Vagina (tissue), 2 donors: ENCODE results near the gene DLD. TPM values are rescaled to one million over a fixed set of nuclear protein-coding genes. Genes with fewer than 3 reads are reported as not detected.

Experiments used
- DNase-seq, 2 donors: peaks; one replicate each; pipeline ENCODE4 v3.0.0-alpha.2; 2017; ENCODE audit errors: extremely low spot score in 2 of 2
- H3K27ac ChIP-seq: fragments of 200-600 bp; sonication (generic); one replicate; pipeline ENCODE4 v1.5.1; 2019
- H3K27me3 ChIP-seq: fragments of 200-600 bp; sonication (generic); one replicate; pipeline ENCODE4 v1.5.1; 2019
- H3K36me3 ChIP-seq, 2 donors: fragments of 200-600 bp; sonication (generic); one replicate each; pipeline ENCODE4 v1.5.1; 2017 to 2019
- H3K4me1 ChIP-seq: fragments of 200-600 bp; sonication (generic); one replicate; pipeline ENCODE4 v1.5.1; 2019
- H3K4me3 ChIP-seq, 2 donors: fragments of 200-600 bp; sonication (generic); 1 replicate in 1 of 2; 2 replicates in 1 of 2; pipeline ENCODE4 v1.5.1; 2016 to 2019
- H3K9me3 ChIP-seq: fragments of 200-600 bp; sonication (generic); one replicate; pipeline ENCODE4 v1.5.1; 2019
- POLR2A ChIP-seq, 2 donors: fragments of 450-650 bp; IDR thresholded peaks; one replicate each; pipeline ENCODE4 v1.6.1; 2017; ENCODE audit warnings: antibody characterized with exemption in 2 of 2, mild to moderate bottlenecking in 2 of 2, moderate library complexity in 2 of 2
- POLR2AphosphoS5 ChIP-seq, 2 donors: sonication (generic); formaldehyde crosslinking; IDR thresholded peaks; one replicate each; pipeline ENCODE4 v1.9.0; 2017; ENCODE audit warnings: antibody characterized with exemption in 2 of 2, mild to moderate bottlenecking in 2 of 2, low read depth in 1 of 2; ENCODE audit not compliant: insufficient read depth in 1 of 2
- intact Hi-C: fragments of 100-400 bp; cut with DNase I; formaldehyde crosslinking; loops from one replicate; pipeline ENCODE4 v1.15.1; 2023
- total RNA-seq: library from RNA; depleted of rRNA; stranded (reverse); fragments of >200 nt; gene quantifications from one replicate; pipeline ENCODE4 v1.2.3, GENCODE V29; 2016
- TF ChIP-seq, protein P1 (sequence below), 3 experiments: fragments of 450-650 bp in 2 of 3; fragments of 200-600 bp in 1 of 3; sonication (generic) in 1 of 3; IDR thresholded peaks; one replicate each; pipeline ENCODE4 v1.5.1; 2017 to 2019; ENCODE audit warnings: antibody characterized with exemption in 3 of 3, mild to moderate bottlenecking in 2 of 3, moderate library complexity in 2 of 3

DLD gene
- total RNA-seq, 1 donor from 2014 or later: 67.8 TPM

DNA sequence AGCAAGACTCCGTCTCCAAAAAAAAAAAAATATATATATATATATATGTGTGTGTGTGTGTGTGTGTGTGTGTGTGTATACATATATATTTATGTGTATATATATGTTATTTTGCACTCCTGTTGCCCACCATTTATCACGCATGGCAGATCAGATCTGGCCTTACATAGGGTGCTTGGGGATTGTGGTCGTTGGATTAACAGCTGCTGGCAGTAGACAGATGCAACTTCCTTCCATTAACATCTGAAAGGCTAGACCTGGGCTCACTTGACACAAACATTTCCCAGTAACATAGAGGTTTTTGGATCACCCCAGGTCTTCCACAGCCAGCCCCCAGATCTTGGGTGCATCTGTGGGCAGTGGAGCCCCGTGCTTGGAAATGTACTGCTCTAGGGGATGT, 40.8 kb upstream of the DLD start:
- Histone ChIP-seq H3K36me3 (no peaks in the 10 kb centered on the region), H3K27me3 (no peaks in the 10 kb centered on the region), H3K4me1 (peaks cover 10% of the 10 kb centered on the region), H3K4me3 (no peak overlapping the region), H3K9me3 (no peaks in the 10 kb centered on the region), H3K27ac (peak overlapping the region; percentile 45)
- intact Hi-C loops: no loop called here
- no peak for DNase-seq
- TF ChIP-seq POLR2A (IDR thresholded peaks at IDR 0.05): no peak
- TF ChIP-seq, protein P1, sequence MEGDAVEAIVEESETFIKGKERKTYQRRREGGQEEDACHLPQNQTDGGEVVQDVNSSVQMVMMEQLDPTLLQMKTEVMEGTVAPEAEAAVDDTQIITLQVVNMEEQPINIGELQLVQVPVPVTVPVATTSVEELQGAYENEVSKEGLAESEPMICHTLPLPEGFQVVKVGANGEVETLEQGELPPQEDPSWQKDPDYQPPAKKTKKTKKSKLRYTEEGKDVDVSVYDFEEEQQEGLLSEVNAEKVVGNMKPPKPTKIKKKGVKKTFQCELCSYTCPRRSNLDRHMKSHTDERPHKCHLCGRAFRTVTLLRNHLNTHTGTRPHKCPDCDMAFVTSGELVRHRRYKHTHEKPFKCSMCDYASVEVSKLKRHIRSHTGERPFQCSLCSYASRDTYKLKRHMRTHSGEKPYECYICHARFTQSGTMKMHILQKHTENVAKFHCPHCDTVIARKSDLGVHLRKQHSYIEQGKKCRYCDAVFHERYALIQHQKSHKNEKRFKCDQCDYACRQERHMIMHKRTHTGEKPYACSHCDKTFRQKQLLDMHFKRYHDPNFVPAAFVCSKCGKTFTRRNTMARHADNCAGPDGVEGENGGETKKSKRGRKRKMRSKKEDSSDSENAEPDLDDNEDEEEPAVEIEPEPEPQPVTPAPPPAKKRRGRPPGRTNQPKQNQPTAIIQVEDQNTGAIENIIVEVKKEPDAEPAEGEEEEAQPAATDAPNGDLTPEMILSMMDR (IDR thresholded peaks at IDR 0.05): no peak
- no peak for TF ChIP-seq POLR2AphosphoS5 (IDR thresholded peaks at IDR 0.05; ENCODE audit: insufficient read depth in 1 of 2, low read depth in 1 of 2)

DNA sequence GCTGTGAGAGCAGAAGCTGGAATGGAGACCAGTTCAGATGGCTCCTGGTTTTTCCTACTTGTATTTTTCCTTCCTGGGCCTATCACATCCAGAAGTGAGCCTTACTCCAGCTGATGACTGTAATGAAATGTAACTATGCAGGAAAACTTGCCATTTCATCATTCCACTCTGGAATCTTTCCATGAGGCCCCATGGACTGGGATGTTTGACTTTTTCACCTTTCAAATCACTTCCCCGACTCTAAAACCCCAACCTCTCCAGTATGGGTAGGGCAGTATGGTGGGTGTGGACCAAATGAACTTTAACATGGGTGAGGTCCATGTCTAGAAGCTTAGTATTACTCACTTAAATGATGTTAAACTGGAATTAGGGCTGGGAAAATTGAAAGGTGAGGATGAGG, 40.3 kb upstream of the DLD start:
- intact Hi-C loops: no loop called here
- Histone ChIP-seq H3K27ac (peak overlapping the region; percentile 45), H3K27me3 (no peaks in the 10 kb centered on the region), H3K9me3 (no peaks in the 10 kb centered on the region), H3K4me3 (no peak overlapping the region), H3K4me1 (peaks cover 10% of the 10 kb centered on the region), H3K36me3 (no peaks in the 10 kb centered on the region)
- no peak for DNase-seq
- TF ChIP-seq POLR2A (IDR thresholded peaks at IDR 0.05): no peak
- TF ChIP-seq POLR2AphosphoS5 (IDR thresholded peaks at IDR 0.05; ENCODE audit: insufficient read depth in 1 of 2, low read depth in 1 of 2): no peak
- TF ChIP-seq, protein P1 (IDR thresholded peaks at IDR 0.05): no peak

DNA sequence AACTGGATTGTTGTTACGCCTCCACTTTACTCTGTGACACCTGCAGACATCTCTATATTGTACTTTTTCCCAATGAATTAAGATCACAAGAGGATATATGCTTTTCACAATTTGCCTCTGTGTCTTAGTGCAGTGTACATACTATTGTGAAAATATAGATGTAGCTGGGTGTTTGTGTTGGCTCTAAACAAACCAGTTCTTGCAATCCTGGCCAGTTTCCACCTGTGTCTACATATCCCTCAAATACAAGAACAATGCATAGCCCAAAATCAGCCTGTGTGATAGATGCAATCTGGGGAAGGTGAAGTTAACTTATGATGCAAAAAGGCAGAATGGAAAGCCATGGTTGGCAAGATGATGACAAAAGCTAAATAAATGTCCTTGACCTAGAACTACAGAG, 36.5 kb upstream of the DLD start:
- Histone ChIP-seq H3K27ac (no peak overlapping the region), H3K4me1 (peaks cover 25% of the 10 kb centered on the region), H3K4me3 (no peak overlapping the region), H3K27me3 (no peaks in the 10 kb centered on the region), H3K9me3 (no peaks in the 10 kb centered on the region), H3K36me3 (no peaks in the 10 kb centered on the region)
- DNase-seq: no peak
- intact Hi-C loops: no loop called here
- TF ChIP-seq POLR2A (IDR thresholded peaks at IDR 0.05) (no peak), POLR2AphosphoS5 (IDR thresholded peaks at IDR 0.05; ENCODE audit: insufficient read depth in 1 of 2, low read depth in 1 of 2) (no peak)
- TF ChIP-seq, protein P1 (IDR thresholded peaks at IDR 0.05): no peak

DNA sequence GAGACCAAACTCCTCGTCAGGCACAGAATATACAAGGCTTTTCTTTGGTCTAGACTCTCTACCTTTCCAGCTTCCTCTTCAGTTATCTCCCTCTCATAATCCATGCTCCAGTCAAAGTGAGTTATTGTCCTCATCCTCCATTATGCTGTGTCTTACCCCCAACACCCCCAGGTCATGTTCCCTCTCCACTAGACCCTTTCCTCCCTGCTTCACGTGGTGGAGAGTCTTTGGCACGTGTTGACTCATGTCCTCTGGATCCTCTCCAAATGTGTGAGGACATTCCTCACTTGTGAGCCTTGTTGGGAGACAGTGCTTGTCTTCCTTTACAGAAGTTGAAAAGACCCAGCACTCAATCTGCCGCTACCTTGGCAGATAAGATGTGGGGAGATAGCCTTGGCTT, 36.0 kb upstream of the DLD start:
- Histone ChIP-seq H3K27me3 (no peaks in the 10 kb centered on the region), H3K4me1 (peaks cover 25% of the 10 kb centered on the region), H3K9me3 (no peaks in the 10 kb centered on the region), H3K36me3 (no peaks in the 10 kb centered on the region), H3K4me3 (no peak overlapping the region), H3K27ac (no peak overlapping the region)
- DNase-seq: no peak
- no peak for TF ChIP-seq POLR2A (IDR thresholded peaks at IDR 0.05)
- no peak for TF ChIP-seq POLR2AphosphoS5 (IDR thresholded peaks at IDR 0.05; ENCODE audit: insufficient read depth in 1 of 2, low read depth in 1 of 2)
- intact Hi-C loops: no loop called here

DNA sequence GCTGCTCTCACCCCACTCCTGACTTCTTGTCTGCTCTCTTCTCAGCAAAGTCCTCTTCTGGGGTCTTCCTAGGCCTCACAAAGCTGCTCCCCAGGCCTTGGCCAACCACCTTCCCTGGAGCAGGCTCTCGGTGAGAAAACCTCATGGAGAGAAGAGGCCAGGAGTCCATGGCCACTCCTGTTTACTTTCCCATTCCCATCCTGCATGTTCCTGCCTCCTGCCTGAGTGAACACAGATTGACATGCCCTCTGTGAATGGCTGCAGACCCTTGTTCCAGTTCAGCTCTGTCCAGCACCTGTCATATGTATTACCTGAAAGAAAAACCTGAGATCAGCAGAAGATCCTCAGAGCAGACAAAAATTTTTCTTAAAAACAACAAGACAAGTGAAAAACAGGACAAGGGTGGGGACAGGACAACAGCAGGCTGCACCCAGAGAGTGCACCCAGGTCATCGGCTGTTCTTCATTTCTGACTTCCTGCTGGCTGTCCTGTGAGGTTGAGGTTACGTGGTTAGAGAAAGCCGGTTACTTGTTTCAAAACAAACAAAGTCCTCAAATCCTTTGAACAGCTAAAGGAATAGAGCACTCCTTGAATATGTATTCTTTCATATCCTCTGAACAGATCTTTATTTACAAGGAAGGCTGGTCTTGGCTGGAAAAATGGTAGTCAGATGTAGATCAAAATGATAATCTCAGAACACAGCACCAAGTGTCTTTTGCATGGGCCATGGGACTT, 34.0 kb upstream of the DLD start:
- TF ChIP-seq, protein P1 (IDR thresholded peaks at IDR 0.05): no peak
- no peak for TF ChIP-seq POLR2A (IDR thresholded peaks at IDR 0.05)
- TF ChIP-seq POLR2AphosphoS5 (IDR thresholded peaks at IDR 0.05; ENCODE audit: insufficient read depth in 1 of 2, low read depth in 1 of 2): no peak
- intact Hi-C loops: no loop called here
- Histone ChIP-seq H3K27ac (no peak overlapping the region), H3K4me1 (peaks cover 16% of the 10 kb centered on the region), H3K27me3 (no peaks in the 10 kb centered on the region), H3K36me3 (no peaks in the 10 kb centered on the region), H3K4me3 (no peak overlapping the region), H3K9me3 (no peaks in the 10 kb centered on the region)
- DNase-seq: no peak
